ENCODE measurements around the gene SELENON.

DNA sequence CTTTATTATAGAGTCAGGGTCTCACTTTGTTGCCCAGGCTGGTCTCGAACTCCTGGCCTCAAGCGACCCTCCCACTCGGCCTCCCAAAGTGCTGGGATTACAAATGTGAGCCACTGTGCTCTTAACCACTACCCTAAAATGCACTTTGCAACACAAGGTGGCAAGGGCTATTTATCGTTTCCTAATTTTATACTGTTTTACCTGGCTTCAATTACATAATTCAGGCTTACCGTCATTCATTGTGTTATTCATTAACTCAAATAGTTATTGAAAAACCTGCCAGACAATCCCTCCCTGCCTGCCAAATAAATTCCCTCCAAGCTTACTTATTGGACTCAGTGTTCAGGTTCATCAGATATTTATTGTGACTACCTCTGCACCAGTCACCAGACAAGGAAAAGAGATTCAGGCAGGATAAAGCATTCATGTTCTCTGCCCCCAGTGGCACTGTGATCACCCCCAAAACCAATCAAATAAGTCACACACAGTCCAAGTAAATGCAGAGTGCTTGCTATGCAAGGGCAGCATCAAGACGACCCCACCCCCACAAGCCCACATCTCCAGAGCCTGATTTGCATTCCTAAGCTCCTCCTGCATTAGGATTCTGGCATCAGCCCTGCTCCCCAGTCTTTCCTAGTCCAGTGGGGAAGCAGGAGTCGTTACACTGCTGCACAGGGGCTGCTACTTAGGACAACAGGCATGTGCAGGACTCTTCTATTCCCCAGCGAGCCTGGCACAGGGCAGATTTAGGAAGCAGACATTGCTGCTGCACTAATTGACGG, 67.4 kb downstream of the SELENON start:
- TF ChIP-seq RAD21 (IDR thresholded peaks at IDR 0.05; ENCODE audit: low read depth) (no peak), ZBTB7A (IDR thresholded peaks at IDR 0.05; ENCODE audit: low read depth) (no peak), EP300 (IDR thresholded peaks at IDR 0.05; ENCODE audit: borderline replicate concordance) (no peak), NFIC (IDR thresholded peaks at IDR 0.05) (no peak), TAF1 (IDR thresholded peaks at IDR 0.05; ENCODE audit: low read depth) (no peak), CEBPB (IDR thresholded peaks at IDR 0.05) (no peak), YY1 (IDR thresholded peaks at IDR 0.05; ENCODE audit: low read depth) (no peak), TCF12 (IDR thresholded peaks at IDR 0.05; ENCODE audit: low read depth) (no peak), CREB1 (IDR thresholded peaks at IDR 0.05; ENCODE audit: low read depth) (no peak), FOXM1 (IDR thresholded peaks at IDR 0.05; ENCODE audit: borderline replicate concordance, low read depth) (no peak), EGR1 (IDR thresholded peaks at IDR 0.05) (no peak)
- TF ChIP-seq, protein P1, sequence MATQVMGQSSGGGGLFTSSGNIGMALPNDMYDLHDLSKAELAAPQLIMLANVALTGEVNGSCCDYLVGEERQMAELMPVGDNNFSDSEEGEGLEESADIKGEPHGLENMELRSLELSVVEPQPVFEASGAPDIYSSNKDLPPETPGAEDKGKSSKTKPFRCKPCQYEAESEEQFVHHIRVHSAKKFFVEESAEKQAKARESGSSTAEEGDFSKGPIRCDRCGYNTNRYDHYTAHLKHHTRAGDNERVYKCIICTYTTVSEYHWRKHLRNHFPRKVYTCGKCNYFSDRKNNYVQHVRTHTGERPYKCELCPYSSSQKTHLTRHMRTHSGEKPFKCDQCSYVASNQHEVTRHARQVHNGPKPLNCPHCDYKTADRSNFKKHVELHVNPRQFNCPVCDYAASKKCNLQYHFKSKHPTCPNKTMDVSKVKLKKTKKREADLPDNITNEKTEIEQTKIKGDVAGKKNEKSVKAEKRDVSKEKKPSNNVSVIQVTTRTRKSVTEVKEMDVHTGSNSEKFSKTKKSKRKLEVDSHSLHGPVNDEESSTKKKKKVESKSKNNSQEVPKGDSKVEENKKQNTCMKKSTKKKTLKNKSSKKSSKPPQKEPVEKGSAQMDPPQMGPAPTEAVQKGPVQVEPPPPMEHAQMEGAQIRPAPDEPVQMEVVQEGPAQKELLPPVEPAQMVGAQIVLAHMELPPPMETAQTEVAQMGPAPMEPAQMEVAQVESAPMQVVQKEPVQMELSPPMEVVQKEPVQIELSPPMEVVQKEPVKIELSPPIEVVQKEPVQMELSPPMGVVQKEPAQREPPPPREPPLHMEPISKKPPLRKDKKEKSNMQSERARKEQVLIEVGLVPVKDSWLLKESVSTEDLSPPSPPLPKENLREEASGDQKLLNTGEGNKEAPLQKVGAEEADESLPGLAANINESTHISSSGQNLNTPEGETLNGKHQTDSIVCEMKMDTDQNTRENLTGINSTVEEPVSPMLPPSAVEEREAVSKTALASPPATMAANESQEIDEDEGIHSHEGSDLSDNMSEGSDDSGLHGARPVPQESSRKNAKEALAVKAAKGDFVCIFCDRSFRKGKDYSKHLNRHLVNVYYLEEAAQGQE (IDR thresholded peaks at IDR 0.05; ENCODE audit: low read depth) = no peak
- TF ChIP-seq, protein P2, sequence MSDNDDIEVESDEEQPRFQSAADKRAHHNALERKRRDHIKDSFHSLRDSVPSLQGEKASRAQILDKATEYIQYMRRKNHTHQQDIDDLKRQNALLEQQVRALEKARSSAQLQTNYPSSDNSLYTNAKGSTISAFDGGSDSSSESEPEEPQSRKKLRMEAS (IDR thresholded peaks at IDR 0.05) = no peak
- TF ChIP-seq, protein P3, sequence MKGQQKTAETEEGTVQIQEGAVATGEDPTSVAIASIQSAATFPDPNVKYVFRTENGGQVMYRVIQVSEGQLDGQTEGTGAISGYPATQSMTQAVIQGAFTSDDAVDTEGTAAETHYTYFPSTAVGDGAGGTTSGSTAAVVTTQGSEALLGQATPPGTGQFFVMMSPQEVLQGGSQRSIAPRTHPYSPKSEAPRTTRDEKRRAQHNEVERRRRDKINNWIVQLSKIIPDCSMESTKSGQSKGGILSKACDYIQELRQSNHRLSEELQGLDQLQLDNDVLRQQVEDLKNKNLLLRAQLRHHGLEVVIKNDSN (IDR thresholded peaks at IDR 0.05) = no peak
